Measurements from ENCODE around the gene ANKRD52. TPM values are rescaled to one million over a fixed set of nuclear protein-coding genes. Genes with fewer than 3 reads are reported as not detected.
"Not testable (repeated sequence)": the region's sequence is repeated elsewhere in the genome, so short reads cannot be mapped to it uniquely, and the experiment has no call there.

The ANKRD52 gene
- total RNA-seq, 1 donor from 2014 or later = 46.8 TPM

GRCh38 chr12:56213878-56214277 lies 44.3 kb downstream of the ANKRD52 start:
- DNase-seq (ENCODE audit: low spot score) = no peak

GRCh38 chr12:56212361-56212760 lies 45.8 kb downstream of the ANKRD52 start:
- no peak for DNase-seq (ENCODE audit: low spot score)

DNA sequence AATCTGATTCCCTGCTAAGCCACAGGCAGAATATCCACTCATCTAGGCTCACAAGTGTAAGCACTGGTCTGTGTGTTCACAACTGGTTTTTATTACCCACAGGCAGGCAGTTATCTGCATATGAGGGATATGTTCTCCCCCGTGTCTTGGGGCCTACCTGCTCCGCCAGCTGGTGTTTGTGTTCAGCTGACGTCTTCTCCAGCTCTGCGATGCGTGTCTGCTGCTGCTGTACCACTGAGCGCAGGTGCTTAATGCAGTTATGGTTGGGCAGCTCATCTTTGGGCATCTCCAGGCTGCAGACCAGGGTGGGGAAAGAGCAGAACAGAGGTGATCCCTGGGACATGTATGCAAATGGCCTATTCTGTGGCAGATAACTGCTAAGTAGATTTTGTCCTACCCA lies 50.2 kb downstream of the ANKRD52 start:
- no peak for DNase-seq (ENCODE audit: low spot score)

- no peak for DNase-seq (ENCODE audit: low spot score)
Observed at GRCh38 chr12:56206452-56207166, 51.6 kb downstream of the ANKRD52 start.

DNA sequence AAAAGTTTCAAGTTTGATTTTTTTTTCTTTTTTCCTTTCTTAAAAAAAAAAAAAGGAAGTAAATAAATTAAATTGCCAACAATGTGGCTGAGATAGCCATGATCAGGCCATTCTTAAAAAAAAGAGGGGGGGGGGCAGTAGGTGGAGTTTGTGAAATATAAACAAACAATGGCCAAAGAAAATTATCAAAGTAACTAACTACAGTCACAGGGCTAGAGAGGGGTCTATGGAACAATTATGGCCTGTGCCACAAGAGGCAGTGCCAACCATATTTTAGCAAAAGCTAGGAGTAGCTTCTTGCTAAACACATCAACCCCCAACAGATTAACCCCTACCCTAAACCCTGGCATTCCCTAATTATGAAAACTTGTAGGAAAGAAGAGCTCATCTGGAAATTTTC lies 52.7 kb downstream of the ANKRD52 start:
- no peak for DNase-seq (ENCODE audit: low spot score)

- DNase-seq (ENCODE audit: low spot score) = no peak
Observed at GRCh38 chr12:56204275-56204674, 53.9 kb downstream of the ANKRD52 start.

GRCh38 chr12:56202838-56203237 lies 55.3 kb downstream of the ANKRD52 start:
- DNase-seq (ENCODE audit: low spot score) = no peak

GRCh38 chr12:56202366-56202765 lies 55.8 kb downstream of the ANKRD52 start:
- no peak for DNase-seq (ENCODE audit: low spot score)

DNA sequence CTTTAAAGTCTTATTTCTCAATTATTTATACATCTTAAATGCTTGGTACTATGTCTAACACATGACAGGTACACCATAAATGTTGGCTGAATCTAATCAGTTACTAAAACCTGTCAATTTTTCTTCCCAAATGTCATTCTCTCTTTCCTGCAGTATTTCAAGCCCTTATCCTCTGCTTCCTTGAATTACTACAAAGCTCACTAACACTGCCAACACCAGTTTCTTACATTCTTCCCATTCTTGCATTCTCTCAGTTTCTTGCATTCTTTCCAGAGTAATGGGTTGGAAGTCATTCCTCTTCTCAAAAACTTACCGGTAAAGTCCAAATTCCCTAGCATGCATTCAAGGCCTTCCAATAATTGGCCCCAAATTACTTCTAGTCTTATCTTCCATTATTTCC lies 59.3 kb downstream of the ANKRD52 start:
- no peak for DNase-seq (ENCODE audit: low spot score)

- no peak for DNase-seq (ENCODE audit: low spot score)
Observed at GRCh38 chr12:56197921-56198635, 60.1 kb downstream of the ANKRD52 start.

DNA sequence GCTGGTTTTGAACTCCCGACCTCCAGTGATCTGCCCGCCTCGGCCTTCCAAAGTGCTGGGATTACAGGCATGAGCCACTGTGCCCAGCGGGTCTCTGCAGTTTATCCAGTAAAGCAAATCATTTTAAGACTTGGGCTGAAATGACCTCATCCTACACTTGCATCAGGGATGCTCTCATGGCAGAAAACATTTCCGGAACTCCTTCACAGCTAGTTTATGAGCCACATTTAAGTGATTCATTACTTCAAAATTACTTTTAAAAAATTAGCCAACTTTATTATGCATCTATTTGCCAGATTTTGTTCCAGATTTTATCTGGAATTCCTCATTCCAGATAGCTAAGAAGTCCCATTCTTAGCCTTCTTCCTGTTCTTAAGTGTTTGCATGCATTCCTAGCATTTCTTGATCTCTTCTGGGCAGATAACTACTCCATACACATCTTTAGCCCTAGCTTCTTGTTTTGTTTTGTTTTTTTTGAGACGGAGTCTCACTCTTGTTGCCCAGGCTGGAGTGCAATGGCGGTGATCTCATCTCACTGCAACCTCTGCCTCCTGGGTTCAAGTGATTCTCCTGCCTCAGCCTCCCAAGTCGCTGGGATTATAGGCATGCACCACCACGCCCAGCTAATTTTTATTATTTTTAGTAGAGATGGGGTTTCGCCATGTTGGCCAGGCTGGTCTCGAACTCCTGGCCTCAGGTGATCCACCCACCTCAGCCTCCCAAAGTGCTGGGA lies 61.2 kb downstream of the ANKRD52 start:
- DNase-seq (ENCODE audit: low spot score) = not testable (repeated sequence)

GRCh38 chr12:56193025-56193578 lies 65.1 kb downstream of the ANKRD52 start:
- DNase-seq (ENCODE audit: low spot score) = no peak

DNA sequence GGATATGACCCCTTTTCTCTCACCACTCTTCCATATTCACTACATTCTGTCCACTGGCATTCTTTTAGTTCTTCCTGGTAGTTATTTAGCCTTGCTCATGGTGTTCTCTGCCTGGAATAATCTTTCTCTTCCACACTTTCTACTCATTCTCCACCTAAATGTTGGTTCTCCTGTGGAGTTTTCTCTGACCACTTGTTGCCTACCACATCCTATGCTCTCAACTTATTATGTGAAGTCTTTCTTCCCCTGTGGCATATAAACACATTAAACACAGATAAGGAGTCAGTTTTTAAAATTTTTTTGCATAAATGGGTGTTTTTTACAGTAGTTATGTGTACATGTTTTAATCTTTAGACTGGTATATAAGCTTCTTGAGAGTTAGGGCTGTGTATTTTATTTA lies 65.6 kb downstream of the ANKRD52 start:
- no peak for DNase-seq (ENCODE audit: low spot score)

DNA sequence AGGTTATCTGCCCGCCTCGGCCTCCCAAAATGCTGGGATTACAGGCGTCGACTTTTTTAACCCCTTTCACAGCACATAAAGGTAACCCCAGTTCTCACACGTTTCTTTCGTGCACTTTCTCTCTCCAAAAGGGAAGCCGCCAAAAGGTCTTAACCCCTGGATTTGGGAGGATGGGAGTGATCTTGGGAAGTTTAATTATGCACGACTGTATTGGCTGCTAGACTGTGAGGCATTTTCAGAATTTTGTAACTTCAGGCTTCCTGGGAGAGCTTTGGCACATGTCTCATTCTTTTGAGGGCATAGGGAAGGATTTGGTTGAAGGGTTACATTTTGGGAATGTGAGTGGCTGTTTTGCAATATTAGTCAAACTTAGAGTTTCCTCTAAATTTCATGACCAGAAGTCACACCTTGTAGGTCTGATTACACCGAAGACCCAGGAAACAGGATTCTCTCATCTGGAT lies 67.5 kb downstream of the ANKRD52 start:
- DNase-seq (ENCODE audit: low spot score) = no peak

GRCh38 chr12:56189918-56190694 lies 68.1 kb downstream of the ANKRD52 start:
- DNase-seq (ENCODE audit: low spot score) = peak; percentile 94

GRCh38 chr12:56189099-56189917 lies 68.9 kb downstream of the ANKRD52 start, which contains the start of gene SMARCC2:
Gene SMARCC2 (minus strand): TSS chr12:56189483. CDS start chr12:56189461, 22 bp downstream.
- DNase-seq (ENCODE audit: low spot score) = peak; percentile 95

- no peak for DNase-seq (ENCODE audit: low spot score)
Observed at GRCh38 chr12:56188778-56189098, 69.4 kb downstream of the ANKRD52 start.

- DNase-seq (ENCODE audit: low spot score) = no peak
Observed at GRCh38 chr12:56188131-56188777, 69.9 kb downstream of the ANKRD52 start.

Data from mesenteric fat pad (tissue), 1 donor.